ENCODE results near the gene MYO1D.

DNA sequence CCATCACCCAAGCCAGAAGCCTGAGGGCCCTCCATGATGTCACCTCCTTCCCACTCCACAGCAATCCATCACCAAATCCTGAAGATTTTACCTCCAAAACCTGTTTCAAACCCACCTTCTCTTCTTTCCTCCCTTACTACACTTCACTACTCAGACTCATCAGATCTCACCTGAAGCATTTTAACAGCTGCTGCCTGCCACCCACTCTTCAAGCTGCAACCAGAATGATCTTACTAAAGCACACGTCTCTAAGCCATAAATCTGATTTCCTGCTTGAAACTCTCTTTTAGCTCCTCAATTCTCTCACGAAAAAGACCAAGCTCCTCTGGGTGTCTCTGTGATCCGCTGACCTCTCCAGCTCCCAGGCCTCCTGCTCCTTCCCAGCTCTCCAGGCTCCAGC is 343.6 kb downstream of the MYO1D start:
- TF ChIP-seq, protein P1, sequence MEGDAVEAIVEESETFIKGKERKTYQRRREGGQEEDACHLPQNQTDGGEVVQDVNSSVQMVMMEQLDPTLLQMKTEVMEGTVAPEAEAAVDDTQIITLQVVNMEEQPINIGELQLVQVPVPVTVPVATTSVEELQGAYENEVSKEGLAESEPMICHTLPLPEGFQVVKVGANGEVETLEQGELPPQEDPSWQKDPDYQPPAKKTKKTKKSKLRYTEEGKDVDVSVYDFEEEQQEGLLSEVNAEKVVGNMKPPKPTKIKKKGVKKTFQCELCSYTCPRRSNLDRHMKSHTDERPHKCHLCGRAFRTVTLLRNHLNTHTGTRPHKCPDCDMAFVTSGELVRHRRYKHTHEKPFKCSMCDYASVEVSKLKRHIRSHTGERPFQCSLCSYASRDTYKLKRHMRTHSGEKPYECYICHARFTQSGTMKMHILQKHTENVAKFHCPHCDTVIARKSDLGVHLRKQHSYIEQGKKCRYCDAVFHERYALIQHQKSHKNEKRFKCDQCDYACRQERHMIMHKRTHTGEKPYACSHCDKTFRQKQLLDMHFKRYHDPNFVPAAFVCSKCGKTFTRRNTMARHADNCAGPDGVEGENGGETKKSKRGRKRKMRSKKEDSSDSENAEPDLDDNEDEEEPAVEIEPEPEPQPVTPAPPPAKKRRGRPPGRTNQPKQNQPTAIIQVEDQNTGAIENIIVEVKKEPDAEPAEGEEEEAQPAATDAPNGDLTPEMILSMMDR (IDR thresholded peaks at IDR 0.05), result no peak
- TF ChIP-seq POLR2AphosphoS5 (IDR thresholded peaks at IDR 0.05) (no peak), EP300 (IDR thresholded peaks at IDR 0.05) (no peak)
